ENCODE results near the gene SEC11A. TPM values are rescaled to one million over a fixed set of nuclear protein-coding genes. Genes with fewer than 3 reads are reported as not detected.

Gene SEC11A
- total and polyA plus RNA-seq, 7 experiments from 2014 or later, result 54.3 to 136 (median 83.6) TPM

- peaks cover 22 to 45% of the 10 kb centered on the region in 2 donors for H3K4me1 ChIP-seq (ENCODE audit: control insufficient read depth in 2 of 2, insufficient read depth in 2 of 2, low read length in 2 of 2)
- ATAC-seq, result no peak
- POLR2A ChIA-PET, result interaction anchor here (2.0 to 15.4 kb wide), 5 partner anchors 11 to 64 kb away, joined by 5 to 453 read pairs (median 20); partner anchors contain the start of gene ZNF592
- Mint-ChIP-seq H3K27ac (peak overlapping the region in 7 of 9 donors; percentile 23 to 95 (median 92)), H3K4me3 (peak overlapping the region in 2 of 10 donors; percentile 39 to 78), H3K4me1 (peaks cover 45 to 81% (median 64%) of the 10 kb centered on the region in 7 donors), H3K36me3 (peaks cover 0 to 5% (median 0%) of the 10 kb centered on the region in 5 donors), H3K9me3 (peaks cover 0 to 1% (median 0%) of the 10 kb centered on the region in 11 donors), H3K27me3 (no peaks in the 10 kb centered on the region)
- no peaks in the 10 kb centered on the region for H3K9me3 ChIP-seq (ENCODE audit: control insufficient read depth in 2 of 3, low read length in 3 of 3)
- peak overlapping the region; percentile 59 for H3K27ac ChIP-seq (ENCODE audit: low read depth, low read length)
- CTCF ChIA-PET, result interaction anchor here (1.0 kb wide), 1 partner anchor 20 kb away, joined by 4 read pairs; no protein-coding TSS in a partner anchor
- intact Hi-C loops (cut with micrococcal nuclease), result no loop called here
- no peak overlapping the region for H3K4me3 ChIP-seq (ENCODE audit: low read length)
- H3K27me3 ChIP-seq (ENCODE audit: control insufficient read depth in 2 of 2, insufficient read depth in 2 of 2, low read length in 2 of 2), result no peaks in the 10 kb centered on the region
- DNase-seq, result no peak
- no peaks in the 10 kb centered on the region for H3K36me3 ChIP-seq (ENCODE audit: control insufficient read depth in 2 of 3, insufficient read depth in 3 of 3, low read length in 3 of 3)
Measured at GRCh38 chr15:84722628-84723027, 6.7 kb upstream of the SEC11A start.

GRCh38 chr15:84721371-84721770 lies 5.4 kb upstream of the SEC11A start:
- Histone ChIP-seq H3K36me3 (ENCODE audit: control insufficient read depth in 2 of 3, insufficient read depth in 3 of 3, low read length in 3 of 3) (peaks cover 0 to 3% (median 0%) of the 10 kb centered on the region in 3 experiments), H3K27ac (ENCODE audit: low read depth, low read length) (peak overlapping the region; percentile 59), H3K9me3 (ENCODE audit: control insufficient read depth in 2 of 3, low read length in 3 of 3) (no peaks in the 10 kb centered on the region), H3K4me3 (ENCODE audit: low read length) (no peak overlapping the region), H3K4me1 (ENCODE audit: control insufficient read depth in 2 of 2, insufficient read depth in 2 of 2, low read length in 2 of 2) (peaks cover 26 to 46% of the 10 kb centered on the region in 2 donors), H3K27me3 (ENCODE audit: control insufficient read depth in 2 of 2, insufficient read depth in 2 of 2, low read length in 2 of 2) (no peaks in the 10 kb centered on the region)
- peaks cover 0 to 1% (median 0%) of the 10 kb centered on the region in 11 donors for H3K9me3 Mint-ChIP-seq
- peaks cover 48 to 85% (median 67%) of the 10 kb centered on the region in 7 donors for H3K4me1 Mint-ChIP-seq
- H3K27ac Mint-ChIP-seq, result peak overlapping the region; percentile 78 to 95 (median 90)
- H3K36me3 Mint-ChIP-seq, result peaks cover 0 to 5% (median 0%) of the 10 kb centered on the region in 5 donors
- ATAC-seq, result peak; percentile 54
- intact Hi-C loops (cut with micrococcal nuclease), result loop anchor here in 1 of 2 donors (1.0 kb wide), 2 partner anchors 14 to 26 kb away; no protein-coding TSS in a partner anchor
- H3K27me3 Mint-ChIP-seq, result no peaks in the 10 kb centered on the region
- ChIA-PET CTCF (interaction anchor here (0.8 to 1.3 kb wide), 3 partner anchors 14 to 30 kb away, joined by 3 read pairs; no protein-coding TSS in a partner anchor), POLR2A (interaction anchor here (0.7 to 15.4 kb wide), 13 partner anchors 10 to 87 kb away, joined by 3 to 453 read pairs (median 5); partner anchors contain the start of genes WDR73 and ZNF592)
- H3K4me3 Mint-ChIP-seq, result peak overlapping the region; percentile 39 to 78 (median 64)
- DNase-seq, result peak in 7 of 9 donors; percentile 36 to 62 (median 53)

GRCh38 chr15:84715441-84716035 lies 401 bp downstream of the SEC11A start:
- peak overlapping the region; percentile 93 to 98 (median 95) for H3K27ac Mint-ChIP-seq
- Histone ChIP-seq H3K27ac (ENCODE audit: low read depth, low read length) (peak overlapping the region; percentile 72), H3K4me3 (ENCODE audit: low read length) (peak overlapping the region; percentile 69), H3K36me3 (ENCODE audit: control insufficient read depth in 2 of 3, insufficient read depth in 3 of 3, low read length in 3 of 3) (peaks cover 0 to 17% (median 0%) of the 10 kb centered on the region in 3 experiments), H3K9me3 (ENCODE audit: control insufficient read depth in 2 of 3, low read length in 3 of 3) (no peaks in the 10 kb centered on the region), H3K4me1 (ENCODE audit: control insufficient read depth in 2 of 2, insufficient read depth in 2 of 2, low read length in 2 of 2) (peaks cover 14 to 20% of the 10 kb centered on the region in 2 donors), H3K27me3 (ENCODE audit: control insufficient read depth in 2 of 2, insufficient read depth in 2 of 2, low read length in 2 of 2) (no peaks in the 10 kb centered on the region)
- H3K4me1 Mint-ChIP-seq, result peaks cover 38 to 66% (median 51%) of the 10 kb centered on the region in 7 donors
- ChIA-PET CTCF (interaction anchor here (0.6 to 2.5 kb wide), 12 partner anchors 9 to 68 kb away, joined by 3 to 13 read pairs (median 4); no protein-coding TSS in a partner anchor), POLR2A (interaction anchor here (0.6 to 15.4 kb wide), 22 partner anchors 9 to 661 kb away, joined by 3 to 453 read pairs (median 6); partner anchors contain the start of genes NMB, WDR73 and ZNF592)
- intact Hi-C loops (cut with micrococcal nuclease), result loop anchor here (1.0 to 5.0 kb wide), 9 partner anchors 10 to 118 kb away; partner anchors contain the start of genes NMB (in 2 of the 2), WDR73 (in 2 of the 2), ZNF592 (in 2 of the 2) and ZSCAN2 (in 1 of the 2)
- peak overlapping the region; percentile 86 to 100 (median 94) for H3K4me3 Mint-ChIP-seq
- DNase-seq (peak in 6 of 9 donors; percentile 7 to 66 (median 18)), ATAC-seq (no peak)
- H3K27me3 Mint-ChIP-seq, result no peaks in the 10 kb centered on the region
- H3K36me3 Mint-ChIP-seq, result peaks cover 0 to 12% (median 4%) of the 10 kb centered on the region in 5 donors
- peaks cover 0 to 2% (median 0%) of the 10 kb centered on the region in 11 donors for H3K9me3 Mint-ChIP-seq

- H3K9me3 Mint-ChIP-seq, result peaks cover 0 to 2% (median 0%) of the 10 kb centered on the region in 11 donors
- H3K27me3 Mint-ChIP-seq, result no peaks in the 10 kb centered on the region
- H3K27me3 ChIP-seq (ENCODE audit: control insufficient read depth in 2 of 2, insufficient read depth in 2 of 2, low read length in 2 of 2), result no peaks in the 10 kb centered on the region
- no peak for DNase-seq
- peak overlapping the region; percentile 72 for H3K27ac ChIP-seq (ENCODE audit: low read depth, low read length)
- H3K4me1 ChIP-seq (ENCODE audit: control insufficient read depth in 2 of 2, insufficient read depth in 2 of 2, low read length in 2 of 2), result peaks cover 14 to 20% of the 10 kb centered on the region in 2 donors
- ChIA-PET POLR2A (interaction anchor here (0.6 to 15.4 kb wide), 13 partner anchors 11 to 266 kb away, joined by 3 to 453 read pairs (median 9); partner anchors contain the start of genes NMB, WDR73 and ZNF592), CTCF (interaction anchor here (1.2 to 2.5 kb wide), 3 partner anchors 20 to 68 kb away, joined by 3 to 13 read pairs (median 3); no protein-coding TSS in a partner anchor)
- H3K4me3 Mint-ChIP-seq, result peak overlapping the region; percentile 86 to 100 (median 94)
- H3K9me3 ChIP-seq (ENCODE audit: control insufficient read depth in 2 of 3, low read length in 3 of 3), result no peaks in the 10 kb centered on the region
- intact Hi-C loops (cut with micrococcal nuclease), result loop anchor here in 1 of 2 donors (5.0 kb wide), 1 partner anchor 118 kb away; no protein-coding TSS in a partner anchor
- H3K36me3 Mint-ChIP-seq, result peaks cover 0 to 12% (median 4%) of the 10 kb centered on the region in 5 donors
- peaks cover 38 to 63% (median 51%) of the 10 kb centered on the region in 7 donors for H3K4me1 Mint-ChIP-seq
- H3K36me3 ChIP-seq (ENCODE audit: control insufficient read depth in 2 of 3, insufficient read depth in 3 of 3, low read length in 3 of 3), result peaks cover 0 to 17% (median 0%) of the 10 kb centered on the region in 3 experiments
- peak overlapping the region; percentile 69 for H3K4me3 ChIP-seq (ENCODE audit: low read length)
- H3K27ac Mint-ChIP-seq, result peak overlapping the region; percentile 49 to 98 (median 95)
- ATAC-seq, result no peak
Measured at GRCh38 chr15:84714821-84715220, 1.1 kb downstream of the SEC11A start.

GRCh38 chr15:84714372-84714771 lies 1.6 kb downstream of the SEC11A start:
- POLR2A ChIA-PET, result interaction anchor here (0.6 to 15.4 kb wide), 10 partner anchors 11 to 58 kb away, joined by 3 to 453 read pairs (median 40); partner anchors contain the start of genes NMB, WDR73 and ZNF592
- Mint-ChIP-seq H3K9me3 (peaks cover 0 to 2% (median 0%) of the 10 kb centered on the region in 11 donors), H3K27me3 (no peaks in the 10 kb centered on the region), H3K4me1 (peaks cover 38 to 61% (median 51%) of the 10 kb centered on the region in 7 donors), H3K36me3 (peaks cover 0 to 12% (median 4%) of the 10 kb centered on the region in 5 donors), H3K4me3 (peak overlapping the region; percentile 49 to 100 (median 94)), H3K27ac (peak overlapping the region in 6 of 9 donors; percentile 1 to 97 (median 48))
- Histone ChIP-seq H3K27ac (ENCODE audit: low read depth, low read length) (no peak overlapping the region), H3K27me3 (ENCODE audit: control insufficient read depth in 2 of 2, insufficient read depth in 2 of 2, low read length in 2 of 2) (no peaks in the 10 kb centered on the region), H3K4me3 (ENCODE audit: low read length) (peak overlapping the region; percentile 69), H3K4me1 (ENCODE audit: control insufficient read depth in 2 of 2, insufficient read depth in 2 of 2, low read length in 2 of 2) (peaks cover 14 to 20% of the 10 kb centered on the region in 2 donors), H3K36me3 (ENCODE audit: control insufficient read depth in 2 of 3, insufficient read depth in 3 of 3, low read length in 3 of 3) (peaks cover 0 to 17% (median 0%) of the 10 kb centered on the region in 3 experiments), H3K9me3 (ENCODE audit: control insufficient read depth in 2 of 3, low read length in 3 of 3) (no peaks in the 10 kb centered on the region)
- no peak for ATAC-seq
- intact Hi-C loops (cut with micrococcal nuclease), result no loop called here
- DNase-seq, result no peak
- CTCF ChIA-PET, result interaction anchor here (1.3 to 2.5 kb wide), 2 partner anchors 21 to 62 kb away, joined by 3 to 13 read pairs; no protein-coding TSS in a partner anchor

- intact Hi-C loops (cut with micrococcal nuclease), result no loop called here
- Histone ChIP-seq H3K27ac (ENCODE audit: low read depth, low read length) (no peak overlapping the region), H3K27me3 (ENCODE audit: control insufficient read depth in 2 of 2, insufficient read depth in 2 of 2, low read length in 2 of 2) (no peaks in the 10 kb centered on the region), H3K4me1 (ENCODE audit: control insufficient read depth in 2 of 2, insufficient read depth in 2 of 2, low read length in 2 of 2) (peaks cover 0 to 17% of the 10 kb centered on the region in 2 donors), H3K4me3 (ENCODE audit: low read length) (no peak overlapping the region), H3K9me3 (ENCODE audit: control insufficient read depth in 2 of 3, low read length in 3 of 3) (no peaks in the 10 kb centered on the region), H3K36me3 (ENCODE audit: control insufficient read depth in 2 of 3, insufficient read depth in 3 of 3, low read length in 3 of 3) (no peaks in the 10 kb centered on the region)
- Mint-ChIP-seq H3K36me3 (peaks cover 0 to 30% (median 4%) of the 10 kb centered on the region in 5 donors), H3K4me3 (peak overlapping the region in 2 of 10 donors; percentile 6 to 7), H3K4me1 (peaks cover 44 to 82% (median 75%) of the 10 kb centered on the region in 7 donors), H3K27me3 (no peaks in the 10 kb centered on the region), H3K27ac (peak overlapping the region in 6 of 9 donors; percentile 9 to 86 (median 36)), H3K9me3 (no peaks in the 10 kb centered on the region)
- POLR2A ChIA-PET, result interaction anchor here (1.0 kb wide), 1 partner anchor 10 kb away, joined by 3 read pairs; no protein-coding TSS in a partner anchor
- no peak for ATAC-seq
- CTCF ChIA-PET, result no interaction called here
- DNase-seq, result no peak
Measured at GRCh38 chr15:84703808-84704207, 12.1 kb downstream of the SEC11A start.

Data from naive thymus-derived CD4-positive, alpha-beta T cell (primary cell).